Muscle layer of colon (tissue), 2 donors: Measurements from ENCODE around the gene TEAD4.
"Not testable (repeated sequence)": the region's sequence is repeated elsewhere in the genome, so short reads cannot be mapped to it uniquely, and the experiment has no call there.

Experiments
- H3K27ac ChIP-seq: one replicate; pipeline ENCODE4 v1.7.0; 2013; ENCODE audit warnings: low read depth, mild to moderate bottlenecking, low read length, moderate library complexity
- H3K27me3 ChIP-seq, 2 donors: one replicate each; pipeline ENCODE4 v1.7.0; 2013; ENCODE audit warnings: low read length in 2 of 2, mild to moderate bottlenecking in 2 of 2; ENCODE audit not compliant: insufficient read depth in 2 of 2, control insufficient read depth in 1 of 2
- H3K36me3 ChIP-seq: one replicate; pipeline ENCODE4 v1.7.0; 2013; ENCODE audit warnings: mild to moderate bottlenecking, low read length; ENCODE audit not compliant: insufficient read depth
- H3K4me1 ChIP-seq: one replicate; pipeline ENCODE4 v1.7.0; 2013; ENCODE audit warnings: mild to moderate bottlenecking, low read length; ENCODE audit not compliant: insufficient read depth
- H3K4me3 ChIP-seq, 2 donors: one replicate each; pipeline ENCODE4 v1.7.0; 2013; ENCODE audit warnings: low read length in 2 of 2, low read depth in 1 of 2, mild to moderate bottlenecking in 1 of 2, moderate library complexity in 1 of 2
- H3K9ac ChIP-seq: one replicate; pipeline ENCODE4 v1.7.0; 2013; ENCODE audit warnings: low read length
- H3K9me3 ChIP-seq: one replicate; pipeline ENCODE4 v1.7.0; 2013; ENCODE audit warnings: mild to moderate bottlenecking, low read length
- donor health status: abdominal sarcoma.
- donor health status: Adenocarcinoma of cecum.

Gene TEAD4

DNA sequence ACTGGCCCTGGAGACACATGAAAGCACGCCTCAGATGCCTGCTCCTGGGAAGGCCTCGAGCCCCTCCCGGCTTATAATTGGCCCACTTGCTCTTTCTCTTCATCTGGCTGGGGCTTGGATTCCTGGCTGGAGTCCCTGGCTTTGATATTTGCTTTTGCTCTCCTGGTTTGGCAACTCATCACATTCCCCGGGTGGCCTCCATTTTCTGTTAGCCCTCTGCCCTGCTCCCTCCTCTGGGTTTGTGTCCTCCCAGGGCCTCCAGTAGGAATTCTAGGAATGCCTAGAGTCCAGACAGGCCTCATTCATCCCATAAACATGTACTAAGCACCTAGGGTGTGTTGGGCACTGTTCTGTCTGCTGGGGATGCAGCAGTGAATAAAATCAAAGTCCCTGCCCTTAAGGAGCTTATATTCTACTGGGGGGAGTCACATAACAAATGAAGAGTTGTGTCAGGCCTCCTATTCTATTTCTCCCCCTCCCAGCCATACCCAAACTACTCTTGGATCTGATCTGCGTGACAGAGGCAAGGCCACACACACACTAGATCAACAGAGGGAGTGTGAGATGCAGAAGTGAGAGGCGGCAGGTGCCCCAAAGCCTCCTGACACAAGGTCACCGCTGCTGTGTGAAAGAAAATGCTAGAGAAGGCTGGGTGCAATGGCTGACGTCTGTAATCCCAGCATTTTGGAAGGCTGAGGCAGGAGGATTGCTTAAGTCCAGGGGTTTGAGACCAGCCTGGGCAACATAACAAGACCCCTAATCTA is 96.7 kb downstream of the TEAD4 start:
- no peak overlapping the region for H3K9ac ChIP-seq
- H3K4me3 ChIP-seq: no peak overlapping the region
- no peaks in the 10 kb centered on the region for H3K36me3 ChIP-seq
- H3K9me3 ChIP-seq: no peaks in the 10 kb centered on the region
- H3K27ac ChIP-seq: peak overlapping the region; percentile 28
- H3K4me1 ChIP-seq: peaks cover 15% of the 10 kb centered on the region
- no peaks in the 10 kb centered on the region for H3K27me3 ChIP-seq

DNA sequence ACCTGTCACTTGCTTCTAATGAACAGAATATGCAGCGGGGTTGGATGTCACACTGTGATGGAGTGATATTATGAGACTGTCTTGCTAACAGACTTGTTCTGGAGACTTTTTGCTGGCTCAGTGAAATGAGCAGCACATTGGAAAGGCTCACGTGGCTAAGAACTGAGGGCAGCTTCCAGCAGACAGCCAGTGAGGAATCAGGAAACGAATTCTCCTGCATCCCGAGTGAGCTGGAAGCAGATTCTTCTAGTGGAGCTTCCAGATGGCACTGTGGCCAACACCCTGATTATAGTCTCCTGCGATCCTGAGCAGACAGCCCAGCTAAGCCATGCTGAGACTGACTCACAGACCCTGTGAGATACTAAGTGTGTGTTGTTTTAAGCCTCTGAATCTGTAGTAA is 101.9 kb downstream of the TEAD4 start:
- H3K36me3 ChIP-seq: no peaks in the 10 kb centered on the region
- H3K27ac ChIP-seq: no peak overlapping the region
- H3K9me3 ChIP-seq: no peaks in the 10 kb centered on the region
- no peak overlapping the region for H3K4me3 ChIP-seq
- no peaks in the 10 kb centered on the region for H3K27me3 ChIP-seq
- peaks cover 11% of the 10 kb centered on the region for H3K4me1 ChIP-seq
- no peak overlapping the region for H3K9ac ChIP-seq

DNA sequence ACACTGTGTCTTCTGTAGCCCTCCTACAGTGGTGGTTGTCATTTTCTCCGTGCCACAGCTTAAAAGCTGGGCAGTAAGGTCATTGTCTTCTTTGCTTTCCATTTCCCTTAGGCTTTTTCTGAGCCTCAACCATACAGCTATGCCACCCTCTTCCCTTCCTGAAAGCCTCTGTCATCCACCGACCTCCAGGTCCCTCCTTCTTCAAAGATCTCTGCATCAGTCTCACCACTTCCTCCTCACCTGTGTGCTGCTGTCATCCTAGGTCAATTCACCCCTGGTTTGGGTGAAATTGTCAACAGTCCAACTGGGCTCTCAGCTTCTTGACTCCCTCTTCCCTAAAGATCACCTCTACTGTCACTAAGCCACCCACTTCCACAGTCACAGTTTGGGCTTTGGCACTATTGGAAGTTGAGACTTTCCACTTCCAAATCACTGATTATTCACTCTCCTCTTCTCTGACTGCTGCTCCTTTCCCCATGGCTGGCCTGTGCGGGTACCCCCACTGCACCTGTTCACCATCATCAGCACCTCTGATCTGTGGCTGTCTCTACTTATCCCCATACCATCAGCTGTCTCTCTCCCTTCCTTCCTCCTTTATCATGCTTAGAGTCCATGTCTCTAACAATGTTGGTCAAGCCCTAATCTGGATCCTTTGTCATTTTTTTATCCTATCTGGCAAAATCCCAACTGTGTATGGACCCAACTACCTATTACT is 102.5 kb downstream of the TEAD4 start:
- H3K27me3 ChIP-seq: no peaks in the 10 kb centered on the region
- H3K27ac ChIP-seq: no peak overlapping the region
- H3K9ac ChIP-seq: no peak overlapping the region

DNA sequence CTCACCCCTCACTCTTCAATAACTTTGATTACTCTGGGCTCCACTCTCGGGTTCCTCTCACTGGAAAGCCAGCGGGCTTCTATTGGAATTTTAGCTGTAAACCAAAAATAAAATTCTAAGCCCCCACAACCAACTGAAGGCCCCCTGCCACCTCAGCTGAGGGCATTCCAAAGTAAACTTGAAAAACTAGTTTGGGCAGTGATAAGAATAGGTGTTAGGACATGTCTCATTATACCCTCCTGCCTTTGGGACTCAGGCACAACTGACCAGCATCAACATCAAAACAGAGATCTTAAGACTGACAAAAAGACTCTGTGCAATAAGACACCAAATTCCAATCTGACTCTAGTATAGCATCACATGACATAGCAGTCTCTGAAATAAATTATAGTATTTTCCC is 106.1 kb downstream of the TEAD4 start:
- Histone ChIP-seq H3K9me3 (no peaks in the 10 kb centered on the region), H3K27ac (no peak overlapping the region), H3K36me3 (no peaks in the 10 kb centered on the region), H3K9ac (no peak overlapping the region), H3K27me3 (no peaks in the 10 kb centered on the region), H3K4me1 (peaks cover 18% of the 10 kb centered on the region), H3K4me3 (no peak overlapping the region)

More for the DNA sequence above, 102.5 kb downstream of the TEAD4 start:
- no peaks in the 10 kb centered on the region for H3K36me3 ChIP-seq
- H3K4me1 ChIP-seq: peaks cover 7% of the 10 kb centered on the region
- H3K4me3 ChIP-seq: no peak overlapping the region
- H3K9me3 ChIP-seq: no peaks in the 10 kb centered on the region

DNA sequence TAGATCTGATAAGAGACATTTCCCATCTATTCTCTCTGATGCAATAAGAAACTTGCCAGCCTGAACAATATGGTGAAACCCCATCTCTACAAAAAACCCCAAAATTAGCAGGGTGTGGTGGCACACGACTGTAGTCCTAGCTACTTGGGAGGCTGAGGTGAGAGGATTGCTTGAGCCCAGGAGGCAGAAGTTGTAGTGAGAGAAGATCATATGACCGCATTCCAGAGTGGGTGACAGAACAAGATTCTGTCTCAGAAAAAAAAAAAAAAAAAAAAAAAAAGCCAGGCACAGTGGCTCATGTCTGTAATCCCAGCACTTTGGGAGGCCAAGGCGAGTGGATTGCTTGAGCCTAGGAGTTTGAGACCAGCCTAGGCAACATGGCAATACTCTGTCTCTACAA is 106.6 kb downstream of the TEAD4 start:
- H3K4me3 ChIP-seq, H3K36me3 ChIP-seq, H3K27me3 ChIP-seq, H3K9me3 ChIP-seq, H3K27ac ChIP-seq, H3K9ac ChIP-seq: not testable (repeated sequence)
- H3K4me1 ChIP-seq: peaks cover 21% of the 10 kb centered on the region

DNA sequence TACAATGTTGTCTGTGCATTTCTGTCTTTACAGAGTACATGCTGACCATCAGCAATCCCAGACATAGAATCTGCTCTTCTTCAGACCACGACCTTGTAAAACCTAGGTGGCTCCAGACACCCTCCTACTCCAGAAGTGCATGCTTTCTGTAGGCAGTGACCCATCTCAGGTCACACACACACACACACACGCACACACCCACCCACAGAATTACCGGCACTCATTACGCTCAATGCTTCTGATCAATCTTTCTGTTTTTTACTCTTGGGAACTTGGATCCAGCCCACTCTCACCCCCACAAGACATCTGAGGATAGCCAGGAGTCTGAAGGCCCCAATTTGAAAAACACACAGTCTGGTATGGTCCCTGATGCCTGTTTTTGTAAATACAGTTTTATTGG is 110.5 kb downstream of the TEAD4 start:
- Histone ChIP-seq H3K4me1 (peaks cover 27% of the 10 kb centered on the region), H3K36me3 (no peaks in the 10 kb centered on the region), H3K27ac (no peak overlapping the region), H3K9ac (no peak overlapping the region), H3K9me3 (no peaks in the 10 kb centered on the region), H3K4me3 (no peak overlapping the region), H3K27me3 (no peaks in the 10 kb centered on the region)

DNA sequence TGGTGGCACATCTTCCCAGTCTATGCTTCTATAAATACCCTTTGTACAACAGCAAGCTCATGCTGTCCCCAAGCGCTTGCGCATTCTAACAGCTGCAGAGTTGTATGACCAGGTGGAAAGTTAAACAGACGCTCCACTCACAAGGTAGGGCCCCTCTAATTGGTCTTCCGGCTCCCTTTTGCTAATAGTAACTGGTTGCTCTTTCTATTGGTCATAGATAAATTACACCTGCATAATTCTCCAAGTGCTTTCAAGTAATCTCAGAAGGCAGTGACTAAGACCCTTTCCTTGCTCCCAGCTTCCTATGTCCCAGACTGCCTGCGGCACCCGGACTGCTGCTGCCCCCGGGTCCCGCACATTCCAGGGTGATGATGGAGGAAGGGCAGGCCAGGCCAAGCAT is 111.9 kb downstream of the TEAD4 start:
- H3K27ac ChIP-seq: no peak overlapping the region
- no peak overlapping the region for H3K4me3 ChIP-seq
- no peak overlapping the region for H3K9ac ChIP-seq
- peaks cover 28% of the 10 kb centered on the region for H3K4me1 ChIP-seq
- no peaks in the 10 kb centered on the region for H3K9me3 ChIP-seq
- no peaks in the 10 kb centered on the region for H3K27me3 ChIP-seq
- H3K36me3 ChIP-seq: no peaks in the 10 kb centered on the region

DNA sequence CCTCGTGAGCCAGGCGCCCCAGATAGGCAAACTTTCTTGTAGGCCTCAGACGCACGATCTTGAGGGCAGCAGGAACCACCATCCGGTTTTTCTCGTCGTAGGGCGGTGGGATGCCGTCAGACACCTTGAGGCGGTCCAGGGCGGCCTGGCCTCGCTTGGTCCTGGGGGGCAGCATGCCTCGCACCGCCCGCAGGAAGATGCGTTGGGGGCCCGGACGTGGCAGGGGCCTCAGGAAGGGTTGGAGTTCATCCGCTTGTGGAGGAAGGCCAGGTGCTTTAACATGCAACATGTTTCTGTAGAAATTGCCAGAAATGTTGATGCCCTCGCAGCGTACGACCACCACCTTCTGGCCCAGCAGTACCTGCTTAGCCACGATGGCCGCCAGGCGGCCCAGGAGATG is 112.5 kb downstream of the TEAD4 start:
- no peak overlapping the region for H3K27ac ChIP-seq
- no peaks in the 10 kb centered on the region for H3K36me3 ChIP-seq
- peaks cover 34% of the 10 kb centered on the region for H3K4me1 ChIP-seq
- no peaks in the 10 kb centered on the region for H3K27me3 ChIP-seq
- no peaks in the 10 kb centered on the region for H3K9me3 ChIP-seq
- no peak overlapping the region for H3K4me3 ChIP-seq
- H3K9ac ChIP-seq: no peak overlapping the region

DNA sequence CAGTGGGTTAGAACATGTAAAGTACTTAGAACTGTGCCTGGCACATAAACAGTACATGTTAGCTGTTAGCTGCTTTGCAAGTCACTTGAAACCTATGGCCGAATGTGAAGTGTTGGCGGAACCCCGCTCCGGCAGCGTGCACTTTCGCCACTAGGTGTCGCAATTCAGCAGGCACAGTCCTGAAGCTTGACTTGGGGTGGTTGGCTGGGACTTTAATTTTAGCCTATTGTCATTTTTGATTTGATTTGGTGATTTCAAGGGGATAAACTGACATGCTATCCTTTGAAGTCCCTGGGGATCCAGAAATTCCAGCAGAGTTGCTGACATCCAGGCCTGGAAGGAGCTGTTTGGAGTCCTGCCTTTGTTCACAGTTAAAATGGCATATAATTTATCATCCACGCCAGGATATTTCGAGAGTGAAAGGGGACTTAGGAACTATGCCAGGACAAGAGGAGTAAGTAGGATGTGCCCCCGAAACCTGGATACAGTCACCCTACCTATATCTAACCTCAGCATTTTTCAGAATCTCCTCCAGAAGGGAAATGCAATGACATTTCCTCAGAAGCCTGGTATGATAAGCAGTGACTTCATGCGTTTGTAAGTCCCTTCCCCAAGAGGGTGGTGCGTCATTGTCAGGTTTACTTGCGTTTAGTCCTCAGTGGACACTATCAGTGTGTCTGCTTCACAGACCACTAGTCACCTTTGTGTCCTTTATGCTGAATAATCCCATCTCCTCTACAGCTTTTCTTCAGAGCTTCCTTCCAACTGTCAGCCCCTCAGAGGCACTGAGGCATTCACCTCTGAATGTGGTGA is 114.4 kb downstream of the TEAD4 start:
- no peaks in the 10 kb centered on the region for H3K9me3 ChIP-seq
- H3K36me3 ChIP-seq: no peaks in the 10 kb centered on the region
- H3K27me3 ChIP-seq: no peaks in the 10 kb centered on the region
- peaks cover 42% of the 10 kb centered on the region for H3K4me1 ChIP-seq
- no peak overlapping the region for H3K9ac ChIP-seq
- H3K4me3 ChIP-seq: peak overlapping the region in 1 of 2 donors; percentile 8
- H3K27ac ChIP-seq: no peak overlapping the region

DNA sequence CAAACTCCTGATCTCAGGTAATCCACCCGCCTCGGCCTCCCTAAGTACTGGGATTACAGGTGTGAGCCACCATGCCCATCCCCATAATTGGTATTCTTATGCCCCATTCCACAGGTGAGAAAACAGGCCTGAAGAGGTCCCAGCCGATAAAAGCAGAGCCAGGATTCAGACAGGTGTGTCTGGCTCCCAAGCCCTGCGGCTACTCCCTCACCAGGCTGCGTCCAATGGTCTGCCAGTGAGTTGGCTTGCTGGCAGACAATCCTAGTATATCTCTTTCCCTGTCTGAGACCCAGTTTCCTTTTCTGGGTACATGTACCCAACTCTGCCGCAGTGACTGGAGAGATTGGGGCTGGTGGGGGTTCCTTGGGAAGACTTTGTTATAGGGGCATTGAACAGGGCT is 116.1 kb downstream of the TEAD4 start:
- Histone ChIP-seq H3K27ac (no peak overlapping the region), H3K9ac (no peak overlapping the region), H3K36me3 (no peaks in the 10 kb centered on the region), H3K4me1 (peaks cover 30% of the 10 kb centered on the region), H3K9me3 (no peaks in the 10 kb centered on the region), H3K27me3 (no peaks in the 10 kb centered on the region), H3K4me3 (no peak overlapping the region)

DNA sequence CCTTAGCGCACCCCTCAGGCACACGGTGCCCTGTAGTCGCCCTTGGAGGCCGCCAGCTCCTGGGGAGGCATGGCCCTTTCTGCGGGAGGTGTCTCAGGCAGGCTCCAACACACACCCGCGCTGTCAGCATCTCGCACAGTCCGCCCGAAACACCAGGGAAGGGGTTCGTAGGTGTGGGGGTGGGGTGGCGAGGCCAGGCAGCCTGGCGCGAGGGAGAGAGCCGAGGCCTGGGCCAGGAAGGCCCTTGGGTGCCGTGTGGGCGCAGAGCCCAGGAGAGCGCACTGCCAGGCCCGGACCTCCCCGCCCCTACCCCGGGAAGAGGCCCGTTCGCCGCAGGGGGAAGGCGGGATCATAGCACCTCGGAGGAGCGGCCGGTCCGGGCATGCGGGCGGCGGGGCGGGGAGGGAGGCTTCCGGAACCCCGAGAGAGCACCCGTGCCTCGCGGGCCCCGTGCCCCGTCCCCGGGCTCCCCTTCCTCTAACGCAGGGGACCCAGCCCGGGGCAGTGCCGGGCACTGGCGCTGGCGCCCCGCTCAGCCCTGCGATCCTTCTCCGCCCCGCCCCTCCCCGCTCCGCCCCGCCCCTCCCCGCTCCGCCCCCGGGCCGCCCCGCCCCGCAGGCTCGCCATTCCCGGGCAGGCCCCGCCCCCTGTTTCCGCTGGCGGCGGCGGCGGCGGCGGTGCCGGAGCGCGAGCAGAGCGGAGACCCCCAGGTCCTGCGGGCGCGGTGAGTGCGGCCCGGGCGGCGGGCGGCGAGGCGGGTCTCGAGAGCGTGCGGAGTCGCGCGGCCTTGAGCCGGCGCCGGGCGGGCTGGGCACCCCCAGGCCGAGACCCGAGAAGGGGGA is 117.8 kb downstream of the TEAD4 start, which contains the start of gene TSPAN9:
TSPAN9 (plus strand) TSS at position 650 of the 842 bp plus-strand sequence. CDS start 123,815 bp downstream, outside the sequence.
- Histone ChIP-seq H3K36me3 (no peaks in the 10 kb centered on the region), H3K4me1 (peaks cover 39% of the 10 kb centered on the region), H3K27ac (peak within 1 kb of the TSS; percentile 80), H3K9me3 (no peaks in the 10 kb centered on the region), H3K4me3 (peak within 1 kb of the TSS; percentile 56 to 83), H3K9ac (peak within 1 kb of the TSS; percentile 29), H3K27me3 (no peaks in the 10 kb centered on the region)
